HG03108 (cell line): ENCODE measurements around the gene AFTPH.
A peak's percentile ranks its signal among the peaks of the same experiment; 100 is the strongest.

ENCODE experiments used
- ATAC-seq: cut with Tn5 transposase; IDR thresholded peaks from one replicate; pipeline ENCODE4 v1.9.1; 2021; ENCODE audit warnings: moderate library complexity; ENCODE audit not compliant: unreplicated experiment

Gene AFTPH

DNA sequence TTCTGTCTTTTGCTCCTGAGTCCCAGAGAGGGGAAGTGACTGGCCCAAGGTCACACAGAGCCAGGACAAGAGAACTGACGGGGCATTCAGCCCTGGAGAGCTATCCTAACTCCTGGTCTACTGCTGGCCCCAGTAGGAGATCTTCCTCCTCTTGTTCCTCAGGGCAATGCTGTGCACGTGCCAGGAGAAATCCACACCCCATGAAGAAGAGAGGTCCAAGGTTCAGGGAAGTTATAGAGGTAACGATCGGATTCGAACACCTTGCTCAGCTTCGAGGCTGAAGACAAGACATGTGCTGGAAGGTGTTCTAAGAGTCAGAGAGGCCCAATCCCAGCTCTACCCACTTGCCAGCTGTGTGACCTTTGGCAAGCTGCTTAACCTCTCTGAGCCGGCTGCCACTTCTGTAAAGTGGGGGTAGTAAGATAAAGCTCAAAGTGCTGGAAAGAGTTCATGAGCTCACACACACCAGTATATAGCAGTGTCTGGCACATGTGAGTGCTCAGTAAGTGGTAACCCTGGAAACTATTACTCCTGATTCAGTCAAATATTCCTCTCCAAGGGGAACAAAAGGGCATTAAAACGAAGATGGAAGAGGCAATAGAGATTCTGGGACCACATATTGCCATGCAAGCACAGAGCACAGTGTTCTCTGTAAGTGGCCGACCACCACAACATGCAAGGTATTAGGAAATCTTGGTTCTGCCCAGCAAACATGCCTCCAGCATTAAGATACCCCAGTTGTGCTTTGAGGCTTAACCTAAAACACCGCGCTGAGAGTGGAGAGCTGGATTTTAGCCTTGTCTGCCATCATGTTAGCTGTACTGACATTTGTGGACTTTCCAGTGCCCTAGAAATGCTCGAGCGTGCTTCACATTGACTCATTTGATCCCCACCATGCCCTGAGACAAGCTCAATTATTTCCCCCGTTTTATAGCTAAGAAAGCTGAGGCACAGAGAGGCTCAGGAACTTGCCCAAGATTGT is 104.0 kb downstream of the AFTPH start:
- no peak for ATAC-seq

DNA sequence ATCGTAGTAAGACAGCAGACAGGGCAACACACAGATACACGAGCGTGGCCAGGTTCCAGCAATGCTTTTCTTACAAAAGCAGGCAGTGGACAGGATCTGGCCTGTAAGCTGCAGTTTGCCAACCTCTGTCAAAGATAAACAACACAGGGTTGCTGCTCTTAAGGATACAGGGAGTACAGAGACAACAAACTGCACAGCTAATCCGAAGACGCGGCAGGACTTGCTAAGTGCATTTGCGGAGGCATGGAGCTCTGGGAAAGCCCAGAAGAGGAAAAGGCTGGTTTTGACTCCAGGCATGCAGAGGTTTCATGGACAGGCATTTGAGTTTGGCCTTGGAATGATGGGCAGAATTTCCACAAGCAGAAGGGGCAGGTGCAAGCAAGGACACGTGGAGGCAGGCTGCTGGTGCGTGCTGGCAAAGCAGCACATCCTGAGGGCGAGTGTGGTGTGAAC is 105.2 kb downstream of the AFTPH start:
- no peak for ATAC-seq

DNA sequence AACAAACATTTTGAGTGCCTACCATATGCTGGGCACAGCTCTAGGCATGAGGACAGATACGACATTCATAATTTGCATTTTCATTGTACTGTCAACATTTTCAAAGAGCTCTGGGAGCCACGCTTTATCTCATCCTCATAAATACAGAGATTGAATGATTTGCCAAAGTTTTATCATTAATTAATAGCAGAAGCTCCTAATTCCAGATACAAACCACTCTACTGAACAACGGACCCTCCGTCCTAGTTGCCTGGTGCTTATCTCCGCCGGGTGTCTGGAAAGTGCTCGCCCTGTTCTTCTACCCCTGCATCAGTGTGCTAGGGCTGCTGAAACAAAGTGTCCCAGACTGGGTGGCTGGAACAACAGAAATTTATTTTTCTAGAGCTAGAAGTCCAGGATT is 105.7 kb downstream of the AFTPH start:
- ATAC-seq, result no peak

DNA sequence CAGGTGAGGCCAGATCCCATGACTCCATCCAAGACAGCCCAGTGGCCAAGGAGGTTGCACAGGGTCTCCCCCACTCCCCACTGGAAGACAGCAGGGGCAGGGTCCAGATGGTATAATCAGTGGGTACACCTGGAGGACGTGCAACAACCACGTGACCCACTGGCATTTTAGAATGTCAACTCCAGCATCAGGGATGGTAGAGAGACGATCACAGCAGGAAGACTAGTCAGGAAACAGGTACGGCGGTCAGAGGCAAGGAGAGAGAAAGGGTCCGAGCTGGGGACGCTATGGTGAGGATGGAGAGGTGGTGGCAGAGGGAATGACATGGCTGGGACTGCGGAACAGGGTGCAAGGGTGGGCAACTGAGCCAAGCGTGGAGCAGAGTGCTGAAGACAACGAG is 106.6 kb downstream of the AFTPH start:
- ATAC-seq, result no peak

DNA sequence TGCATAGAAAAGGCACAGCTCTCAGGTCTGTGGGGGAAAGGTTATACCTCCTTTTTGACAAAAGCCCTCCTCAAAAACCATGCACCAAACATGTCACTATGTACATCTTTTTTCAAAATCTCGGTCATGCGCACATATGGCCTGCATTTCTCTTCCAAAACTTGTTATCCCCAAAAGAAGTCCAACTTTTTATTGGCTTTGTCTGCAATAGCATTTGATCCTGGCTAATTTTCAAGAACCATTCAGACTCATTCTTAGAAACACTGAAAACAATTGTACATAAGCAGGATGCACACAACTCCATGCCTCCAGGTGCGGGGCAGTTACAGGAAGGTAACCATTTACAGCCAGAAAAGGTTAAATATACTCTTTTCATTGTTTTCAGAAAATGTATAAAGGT is 107.6 kb downstream of the AFTPH start:
- ATAC-seq, result no peak

DNA sequence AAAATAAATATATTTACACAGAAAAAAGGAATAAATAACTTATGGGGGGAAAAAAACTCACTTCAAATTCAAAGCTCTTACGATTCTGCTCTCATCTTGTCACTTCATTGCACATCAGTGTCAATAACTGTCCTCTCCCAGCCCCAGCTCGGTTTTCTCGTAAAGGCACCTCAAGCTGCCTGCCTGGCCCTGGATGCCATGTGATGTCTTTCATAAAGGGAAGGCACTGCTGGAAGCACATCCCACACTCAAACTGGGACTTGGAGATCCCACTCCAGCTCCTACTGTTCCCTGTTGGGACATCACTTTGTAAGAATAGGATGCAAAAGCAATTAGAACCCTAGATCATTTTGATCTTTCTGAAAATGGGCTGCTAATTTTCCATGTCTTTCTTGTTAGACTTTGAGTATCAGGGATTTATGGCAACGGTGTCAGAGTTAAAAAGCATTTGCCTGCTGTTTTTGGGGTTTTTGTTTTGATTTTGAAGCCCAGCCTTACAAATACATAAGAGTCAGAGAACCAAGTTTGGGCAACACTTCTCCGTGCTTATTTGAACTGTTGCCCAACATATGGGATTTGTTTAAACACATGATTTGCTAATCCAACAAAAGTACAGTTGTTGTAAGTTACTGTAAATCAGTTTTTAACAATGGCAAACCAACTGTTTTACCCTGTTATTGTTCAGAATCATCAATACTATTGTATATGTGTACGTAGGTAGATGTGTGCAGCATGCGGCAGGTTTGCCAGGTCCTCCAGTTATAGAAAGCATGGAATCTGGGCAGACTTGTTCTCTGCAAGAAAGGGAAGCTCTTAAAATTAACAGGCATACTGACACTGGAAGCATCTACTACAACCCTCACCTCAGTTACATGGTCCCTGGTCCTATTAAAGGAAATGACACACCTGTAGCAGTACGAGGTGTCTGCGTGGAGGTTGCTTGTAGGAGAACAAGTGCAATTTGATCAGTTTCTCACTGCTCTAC is 109.0 kb downstream of the AFTPH start:
- no peak for ATAC-seq

DNA sequence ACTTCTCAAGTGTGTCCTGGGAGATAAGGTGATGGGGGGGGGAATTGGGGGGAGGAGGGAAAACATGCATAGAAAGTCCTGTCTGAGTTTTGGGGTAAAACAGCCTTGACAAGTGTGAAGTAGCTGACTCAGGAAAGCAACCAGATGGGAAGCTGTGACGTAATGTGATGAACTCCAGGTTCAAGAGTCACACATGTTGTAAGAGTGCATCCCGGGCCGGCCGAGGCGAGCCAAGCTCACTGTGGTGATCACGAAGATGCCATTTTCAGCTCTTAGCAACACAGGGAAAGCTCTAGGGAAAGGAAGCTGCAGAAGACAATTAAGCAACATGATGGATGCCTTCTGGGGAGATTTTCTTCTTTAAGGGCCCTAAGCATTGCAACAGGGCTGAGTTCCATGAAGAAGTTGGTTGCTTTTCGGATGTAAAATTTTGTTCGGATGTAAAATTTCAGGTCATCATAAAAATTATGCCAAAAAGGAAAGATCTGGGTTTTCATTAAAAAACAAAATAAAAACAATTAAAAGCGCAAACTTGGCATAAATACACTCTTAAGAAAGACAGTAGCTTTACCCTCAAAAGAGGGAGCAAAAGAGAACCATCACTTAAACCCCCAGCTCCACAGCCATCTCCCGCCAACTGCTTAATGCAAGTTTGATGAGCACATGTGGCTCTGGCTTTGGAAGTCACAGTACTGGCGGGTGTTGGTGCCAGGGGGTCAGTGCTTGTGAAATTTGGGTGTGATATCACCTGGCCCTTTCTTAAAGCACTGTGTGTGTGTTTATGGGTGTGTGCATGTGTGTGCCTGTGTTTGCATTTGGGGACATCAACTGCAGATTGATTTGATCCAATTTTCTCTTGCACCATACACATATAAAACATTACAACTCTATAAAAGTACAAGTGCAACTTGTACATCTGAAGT is 110.5 kb downstream of the AFTPH start:
- ATAC-seq, result no peak

DNA sequence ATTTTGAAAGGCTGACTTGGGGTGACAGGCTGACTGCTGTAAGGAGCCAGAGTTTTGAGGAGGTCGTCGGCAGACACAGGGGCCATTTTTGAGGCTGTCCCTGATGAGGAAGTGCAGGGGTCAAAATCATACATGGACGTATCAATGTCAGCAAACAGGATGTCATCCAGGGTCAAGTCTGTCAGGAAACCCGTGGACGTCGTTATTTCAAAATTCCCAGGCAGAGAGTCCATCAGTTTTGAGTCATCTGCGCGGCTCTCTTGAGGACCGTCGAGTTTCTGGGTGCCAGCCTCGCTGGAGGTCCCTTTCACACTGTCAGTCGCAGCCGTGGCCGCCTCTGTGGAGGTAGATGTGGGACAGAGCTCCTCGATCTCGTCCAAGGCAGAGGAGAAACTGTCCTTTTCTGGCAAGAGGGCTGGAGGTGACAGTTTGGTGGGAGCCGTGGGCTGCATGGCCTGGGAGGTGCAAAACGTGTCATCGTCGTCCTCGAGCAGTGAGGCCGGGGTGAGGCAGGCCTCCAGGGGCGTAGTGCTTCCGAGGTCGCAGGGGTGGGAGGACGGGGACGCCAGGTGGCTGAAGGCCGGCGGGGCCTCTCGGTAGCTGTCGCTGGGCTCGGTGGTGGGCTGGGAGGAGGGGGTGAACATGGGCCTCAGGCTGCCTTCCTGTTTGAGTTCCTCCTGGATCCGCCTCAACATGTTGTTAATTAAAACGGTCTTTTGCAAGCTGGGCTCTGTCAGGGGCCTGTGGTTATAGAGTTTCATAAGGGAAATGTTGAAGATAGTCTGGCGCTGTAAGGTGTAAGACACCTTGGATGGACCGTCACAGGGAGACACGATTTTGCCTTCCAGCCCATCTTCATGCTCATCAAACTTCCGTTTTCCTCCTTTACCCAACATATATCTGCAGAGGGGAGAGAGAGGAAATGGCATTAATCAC is 112.1 kb downstream of the AFTPH start:
- peak; percentile 49 for ATAC-seq

DNA sequence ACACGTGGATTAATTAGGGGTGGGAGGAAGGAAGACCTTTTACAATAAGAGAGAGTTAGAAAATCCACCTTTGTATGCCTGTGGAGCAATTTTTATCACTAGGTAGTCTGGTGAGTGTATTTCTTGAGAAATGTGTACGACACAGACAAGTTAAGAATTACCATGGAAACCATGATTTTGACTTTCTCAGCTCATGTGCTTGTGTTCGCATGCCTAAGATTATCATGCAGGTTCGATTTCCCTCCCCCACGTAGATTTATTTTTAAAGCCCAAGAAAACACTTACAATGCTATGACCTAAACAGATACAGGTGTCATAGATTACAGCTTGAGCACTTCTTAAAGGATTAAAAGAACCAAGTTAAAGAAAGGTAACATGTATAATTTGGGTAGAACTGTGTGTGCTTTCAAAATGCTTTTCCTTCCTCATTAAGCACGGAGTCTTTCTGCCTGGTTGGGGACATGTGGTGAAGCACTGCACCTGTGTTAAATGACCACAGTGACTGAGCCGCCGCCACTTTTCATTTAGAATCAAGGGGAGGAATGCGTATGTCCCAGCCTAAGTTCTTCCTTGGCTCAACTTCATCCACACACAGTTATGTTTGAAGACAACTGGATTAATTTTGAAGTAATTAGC is 113.0 kb downstream of the AFTPH start:
- peak; percentile 41 for ATAC-seq

DNA sequence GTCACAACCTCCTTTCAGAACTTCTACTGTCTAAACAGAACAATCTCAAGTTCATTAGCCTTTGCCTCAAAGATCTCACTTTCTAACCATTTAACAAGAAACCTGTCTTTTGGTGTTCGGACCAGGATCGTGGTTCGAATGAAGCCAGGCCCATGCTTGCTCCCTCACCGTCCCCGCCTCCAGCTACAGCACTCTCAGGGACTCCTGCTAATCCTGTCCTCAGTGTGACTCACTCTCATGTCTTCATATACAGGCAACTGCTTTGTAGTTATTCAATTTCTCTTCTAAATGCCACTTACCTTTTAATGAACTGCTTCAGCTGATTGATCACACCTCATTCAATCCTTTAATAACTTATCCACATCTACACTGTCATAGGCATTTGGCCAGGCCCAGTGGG is 113.8 kb downstream of the AFTPH start:
- no peak for ATAC-seq

DNA sequence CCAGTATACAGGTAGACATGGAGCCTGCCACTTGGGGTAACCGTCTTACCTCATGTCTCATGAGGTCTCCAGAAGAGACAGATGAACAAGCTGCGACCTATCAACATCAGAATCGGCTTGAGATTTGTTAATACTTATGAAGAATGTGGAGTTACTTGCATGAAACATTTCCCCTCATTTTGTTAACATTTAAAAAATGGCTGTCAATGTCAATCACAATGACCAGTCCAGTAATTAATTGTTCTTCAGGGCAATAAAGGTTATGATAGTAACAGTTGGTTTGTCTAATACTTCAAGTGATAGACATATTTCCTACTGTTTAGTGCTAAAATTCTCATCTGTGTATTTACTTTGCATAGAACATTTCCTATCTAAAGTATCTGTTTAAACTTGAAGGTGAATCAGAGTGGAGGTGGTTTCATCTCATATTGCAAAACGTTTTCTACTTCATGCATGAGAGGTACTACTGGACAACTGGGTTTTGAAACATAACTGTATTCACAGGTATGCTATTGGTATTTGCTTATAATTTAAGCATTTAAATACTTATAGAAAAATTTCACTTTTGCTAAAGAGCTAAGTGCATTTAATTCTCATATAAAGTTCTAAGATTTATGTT is 114.5 kb downstream of the AFTPH start:
- ATAC-seq, result no peak

DNA sequence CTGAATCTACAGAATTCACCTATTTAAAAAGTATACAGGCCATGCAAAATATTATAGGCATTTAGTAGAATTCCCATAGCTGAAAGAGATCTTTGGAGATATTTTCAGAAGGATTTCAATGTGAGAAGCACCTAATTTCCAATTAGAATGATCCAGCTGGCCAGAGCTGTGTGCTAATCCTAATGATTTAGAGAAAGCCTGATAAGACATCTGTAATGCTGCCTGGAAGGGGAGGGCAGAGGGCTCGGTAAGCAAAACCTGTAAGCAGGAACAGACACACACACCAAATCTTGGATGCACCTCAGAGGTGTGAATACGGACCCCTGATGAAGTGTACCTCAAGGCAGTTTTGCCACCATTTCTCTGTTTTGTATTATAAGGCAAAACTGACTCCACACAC is 115.6 kb downstream of the AFTPH start:
- ATAC-seq, result no peak

DNA sequence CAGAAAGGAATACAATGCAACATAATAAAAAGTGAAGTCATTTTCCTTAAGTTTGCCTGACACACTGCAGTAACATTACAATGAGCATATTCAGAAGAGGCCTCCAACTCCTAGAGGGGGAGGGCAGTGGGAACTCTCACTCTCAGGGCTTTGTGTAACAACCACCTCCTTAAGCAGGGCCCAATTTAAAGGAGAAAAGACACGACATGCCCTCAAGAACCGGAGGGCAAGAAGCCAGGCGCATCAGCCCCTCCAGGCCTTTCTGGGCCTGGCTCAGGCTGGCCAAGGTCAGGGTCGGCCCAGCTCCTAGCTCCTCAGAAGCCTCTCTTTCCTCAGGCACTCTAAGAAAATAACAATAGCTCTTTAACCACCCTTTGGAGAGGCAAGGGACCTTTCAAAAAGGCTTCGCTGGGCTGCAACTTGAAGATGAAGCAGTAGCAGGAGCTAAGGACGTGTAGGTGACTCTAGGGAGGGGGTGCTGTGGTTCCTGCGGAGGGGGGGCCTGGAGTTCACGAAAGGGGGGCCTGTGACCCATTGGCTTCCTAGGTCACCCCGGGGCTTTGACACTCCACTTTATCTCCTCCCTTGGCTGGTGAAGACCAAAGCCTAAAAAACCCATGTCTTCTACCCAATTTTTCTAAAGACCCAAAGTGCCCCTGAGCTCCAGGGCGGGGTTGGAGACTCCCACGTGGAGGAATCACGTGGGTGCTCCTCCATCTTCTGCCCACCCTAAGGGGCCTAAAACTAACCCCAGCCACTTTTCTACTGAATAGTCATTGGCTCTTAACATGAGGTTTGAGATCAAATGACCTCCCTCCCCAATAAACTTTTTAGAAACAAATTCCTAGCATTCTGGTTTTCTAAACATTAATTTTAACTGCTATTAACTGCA is 116.3 kb downstream of the AFTPH start:
- ATAC-seq, result no peak

DNA sequence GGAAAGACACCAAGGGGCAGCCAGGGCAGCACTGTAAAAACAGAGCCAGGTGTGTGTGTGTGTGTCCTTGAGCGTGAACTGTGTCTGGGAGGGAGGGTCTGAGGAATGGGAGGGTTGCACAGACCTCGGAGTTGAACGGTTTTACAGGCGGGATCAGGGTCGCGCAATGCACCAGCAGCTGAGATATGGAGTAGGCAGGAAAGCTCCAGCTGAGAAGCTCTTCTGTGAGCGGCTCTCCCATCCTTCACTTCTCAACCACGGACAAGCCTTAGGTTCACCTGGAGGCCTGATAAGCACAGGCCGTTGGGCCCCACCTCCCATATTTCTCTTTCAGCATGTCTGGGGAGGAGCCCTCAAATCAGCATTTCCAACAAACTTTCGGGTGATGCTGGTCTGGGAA is 117.5 kb downstream of the AFTPH start:
- ATAC-seq, result no peak
